DND-41 (cell line): ENCODE results near the gene PTPRN2.

Experiments used
- ATAC-seq: fragments of 200-7000 bp; cut with Tn5 transposase; 3 replicates; pipeline ENCODE4 v1.9.1; 2021; ENCODE audit warnings: low read depth; ENCODE audit not compliant: insufficient read depth
- DNase-seq: peaks from one replicate; pipeline ENCODE4 v3.0.0-alpha.2; 2020
- H2AFZ ChIP-seq: 2 replicates; pipeline ENCODE4 v1.6.0; 2012; ENCODE audit warnings: low read depth, low read length
- H3K27ac ChIP-seq: 2 replicates; pipeline ENCODE4 v1.5.1; 2012; ENCODE audit warnings: low read length, inconsistent platforms
- H3K27me3 ChIP-seq: fragments of 200-600 bp; sonication (generic); 2 replicates; pipeline ENCODE4 v1.6.0; 2012; ENCODE audit warnings: low read length, mild to moderate bottlenecking, inconsistent platforms; ENCODE audit not compliant: insufficient read depth, poor library complexity
- H3K36me3 ChIP-seq: 2 replicates; pipeline ENCODE4 v1.5.1; 2012; ENCODE audit warnings: low read length, inconsistent platforms; ENCODE audit not compliant: insufficient read depth
- H3K4me1 ChIP-seq: 2 replicates; pipeline ENCODE4 v1.5.1; 2012; ENCODE audit warnings: mild to moderate bottlenecking, low read length; ENCODE audit not compliant: insufficient read depth
- H3K4me2 ChIP-seq: 2 replicates; pipeline ENCODE4 v1.6.0; 2012; ENCODE audit warnings: mild to moderate bottlenecking, moderate library complexity, low read length, inconsistent platforms; ENCODE audit not compliant: insufficient read depth
- H3K4me3 ChIP-seq, 2 experiments: fragments of 200-600 bp in 1 of 2; shearing (Covaris generic) in 1 of 2; 2 replicates each; pipeline ENCODE4 v1.5.1; 2012 to 2016; ENCODE audit warnings: inconsistent platforms in 2 of 2, low read length in 2 of 2, mild to moderate bottlenecking in 2 of 2, low read depth in 1 of 2, moderate library complexity in 1 of 2
- H3K79me2 ChIP-seq: 2 replicates; pipeline ENCODE4 v1.6.0; 2012; ENCODE audit warnings: low read length, inconsistent platforms; ENCODE audit not compliant: insufficient read depth
- H3K9ac ChIP-seq: 2 replicates; pipeline ENCODE4 v1.6.0; 2012; ENCODE audit warnings: low read depth, mild to moderate bottlenecking, inconsistent platforms, low read length, moderate library complexity
- H3K9me3 ChIP-seq: 2 replicates; pipeline ENCODE4 v1.5.1; 2012; ENCODE audit warnings: low read length, moderate library complexity, mild to moderate bottlenecking, inconsistent platforms; ENCODE audit not compliant: insufficient read depth, severe bottlenecking
- H4K20me1 ChIP-seq: 2 replicates; pipeline ENCODE4 v1.6.0; 2012; ENCODE audit warnings: low read length; ENCODE audit not compliant: insufficient read depth
- EZH2 ChIP-seq: IDR thresholded peaks from 3 replicates; pipeline ENCODE4 v1.6.1; 2012; ENCODE audit warnings: borderline replicate concordance, low read depth, mild to moderate bottlenecking, moderate library complexity, low read length, inconsistent platforms; ENCODE audit not compliant: severe bottlenecking
- TF ChIP-seq, protein P1 (sequence below): IDR thresholded peaks from 2 replicates; pipeline ENCODE4 v1.5.1; 2012; ENCODE audit warnings: borderline replicate concordance, low read length, moderate library complexity, mild to moderate bottlenecking; ENCODE audit not compliant: poor library complexity, severe bottlenecking; ENCODE audit errors: extremely low read depth

The PTPRN2 gene

DNA sequence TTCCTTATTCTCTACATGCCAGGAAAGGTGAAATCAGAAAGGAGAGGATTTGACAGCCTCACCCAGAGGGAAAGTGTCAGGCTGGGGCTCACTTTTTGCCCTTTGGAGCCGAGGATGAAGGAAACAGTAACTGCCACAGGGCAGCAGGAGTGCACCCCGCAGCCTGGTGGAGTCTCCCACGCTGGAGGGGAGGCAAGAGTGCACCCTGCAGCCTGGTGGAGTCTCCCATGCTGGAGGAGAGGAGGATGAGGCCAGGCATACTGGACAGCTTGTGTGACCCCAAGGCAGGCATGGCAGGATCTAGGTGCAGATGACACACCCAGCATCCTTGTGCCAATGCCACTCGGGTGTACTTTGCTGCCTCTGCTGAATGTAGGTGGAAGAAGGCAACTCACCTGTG is 766.8 kb downstream of the PTPRN2 start:
- Histone ChIP-seq H3K9me3 (no peaks in the 10 kb centered on the region), H3K4me1 (no peaks in the 10 kb centered on the region), H3K79me2 (no peaks in the 10 kb centered on the region), H3K4me2 (no peak overlapping the region), H3K36me3 (no peaks in the 10 kb centered on the region), H2AFZ (no peak overlapping the region), H3K27me3 (no peaks in the 10 kb centered on the region), H3K27ac (no peak overlapping the region), H3K9ac (no peak overlapping the region), H4K20me1 (no peaks in the 10 kb centered on the region), H3K4me3 (no peak overlapping the region)
- DNase-seq (no peak), ATAC-seq (no peak)
- no peak for TF ChIP-seq EZH2
- TF ChIP-seq, protein P1, sequence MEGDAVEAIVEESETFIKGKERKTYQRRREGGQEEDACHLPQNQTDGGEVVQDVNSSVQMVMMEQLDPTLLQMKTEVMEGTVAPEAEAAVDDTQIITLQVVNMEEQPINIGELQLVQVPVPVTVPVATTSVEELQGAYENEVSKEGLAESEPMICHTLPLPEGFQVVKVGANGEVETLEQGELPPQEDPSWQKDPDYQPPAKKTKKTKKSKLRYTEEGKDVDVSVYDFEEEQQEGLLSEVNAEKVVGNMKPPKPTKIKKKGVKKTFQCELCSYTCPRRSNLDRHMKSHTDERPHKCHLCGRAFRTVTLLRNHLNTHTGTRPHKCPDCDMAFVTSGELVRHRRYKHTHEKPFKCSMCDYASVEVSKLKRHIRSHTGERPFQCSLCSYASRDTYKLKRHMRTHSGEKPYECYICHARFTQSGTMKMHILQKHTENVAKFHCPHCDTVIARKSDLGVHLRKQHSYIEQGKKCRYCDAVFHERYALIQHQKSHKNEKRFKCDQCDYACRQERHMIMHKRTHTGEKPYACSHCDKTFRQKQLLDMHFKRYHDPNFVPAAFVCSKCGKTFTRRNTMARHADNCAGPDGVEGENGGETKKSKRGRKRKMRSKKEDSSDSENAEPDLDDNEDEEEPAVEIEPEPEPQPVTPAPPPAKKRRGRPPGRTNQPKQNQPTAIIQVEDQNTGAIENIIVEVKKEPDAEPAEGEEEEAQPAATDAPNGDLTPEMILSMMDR = no peak

DNA sequence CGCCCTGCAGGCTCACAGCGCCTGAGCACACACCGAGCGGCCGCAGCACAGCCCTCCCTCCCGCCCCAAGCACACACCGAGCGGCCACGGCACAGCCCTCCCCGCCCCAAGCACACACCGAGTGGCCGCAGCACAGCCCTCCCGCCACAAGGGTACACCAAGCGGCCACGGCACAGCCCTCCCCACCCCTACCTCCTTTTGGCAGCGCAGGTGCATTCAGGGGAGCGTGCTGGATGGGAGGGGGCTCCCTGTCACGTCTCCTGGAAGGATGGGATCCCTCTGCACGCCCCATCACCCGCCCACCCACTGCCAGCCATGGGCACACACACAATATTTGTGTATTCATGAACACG is 768.2 kb downstream of the PTPRN2 start:
- ATAC-seq = no peak
- H3K9ac ChIP-seq = no peak overlapping the region

DNA sequence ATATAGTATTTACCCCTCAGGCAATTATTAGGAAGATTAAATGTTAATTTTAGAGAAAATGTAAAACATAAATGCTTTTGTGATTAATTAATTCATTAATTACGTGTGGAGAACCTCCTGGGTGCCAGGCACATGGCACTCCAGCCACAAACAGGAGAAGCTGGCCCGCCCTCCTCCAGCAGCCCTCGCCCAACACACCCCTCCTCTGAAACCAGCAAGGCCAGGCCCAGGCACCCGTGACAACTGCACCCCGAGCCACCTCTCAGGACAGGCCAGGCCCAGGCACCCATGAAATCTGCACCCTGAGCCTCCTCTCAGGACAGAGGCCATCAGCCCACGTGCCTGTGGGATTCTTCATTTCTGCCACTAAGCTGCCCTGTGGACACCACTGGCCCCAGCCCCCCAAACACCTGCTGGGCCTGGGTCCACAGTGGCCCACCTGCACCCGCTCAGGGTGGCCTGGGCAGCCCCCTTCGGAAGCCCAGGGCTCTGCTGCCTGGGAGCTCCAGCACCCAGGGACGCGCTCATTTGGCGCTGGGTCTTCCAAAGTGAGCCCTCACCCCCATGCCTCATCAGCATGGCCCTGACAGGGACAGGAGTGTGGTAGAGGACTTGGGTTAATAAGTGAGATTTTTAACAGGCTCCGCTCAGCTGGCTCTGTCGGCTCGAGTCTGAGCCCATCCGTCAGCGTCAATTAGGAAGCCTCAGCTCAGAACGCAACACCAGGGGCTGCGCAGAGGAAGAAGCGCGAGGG is 768.7 kb downstream of the PTPRN2 start:
- DNase-seq (no peak), ATAC-seq (no peak)
- Histone ChIP-seq H2AFZ (no peak overlapping the region), H3K9ac (no peak overlapping the region), H3K4me3 (no peak overlapping the region), H3K27me3 (no peaks in the 10 kb centered on the region), H4K20me1 (no peaks in the 10 kb centered on the region), H3K79me2 (no peaks in the 10 kb centered on the region), H3K36me3 (no peaks in the 10 kb centered on the region), H3K4me1 (no peaks in the 10 kb centered on the region), H3K4me2 (no peak overlapping the region), H3K27ac (no peak overlapping the region), H3K9me3 (no peaks in the 10 kb centered on the region)
- no peak for TF ChIP-seq EZH2
- TF ChIP-seq, protein P1 = no peak

More for the DNA sequence above, 768.2 kb downstream of the PTPRN2 start:
- no peak overlapping the region for H3K4me3 ChIP-seq
- no peaks in the 10 kb centered on the region for H3K27me3 ChIP-seq
- TF ChIP-seq EZH2 = no peak
- TF ChIP-seq, protein P1 = no peak
- no peaks in the 10 kb centered on the region for H3K4me1 ChIP-seq
- H3K9me3 ChIP-seq = no peaks in the 10 kb centered on the region
- no peak overlapping the region for H3K4me2 ChIP-seq
- H4K20me1 ChIP-seq = no peaks in the 10 kb centered on the region
- H3K79me2 ChIP-seq = no peaks in the 10 kb centered on the region
- no peaks in the 10 kb centered on the region for H3K36me3 ChIP-seq
- no peak overlapping the region for H3K27ac ChIP-seq
- no peak for DNase-seq
- no peak overlapping the region for H2AFZ ChIP-seq
